K562 (cell line): ENCODE results near the gene YAP1. TPM values are rescaled to one million over a fixed set of nuclear protein-coding genes. Genes with fewer than 3 reads are reported as not detected.

ENCODE experiments used
- ATAC-seq: fragments of 200-7000 bp; cut with Tn5 transposase; 3 replicates; pipeline ENCODE4 v1.9.1; 2020; ENCODE audit warnings: moderate library complexity
- BruUV-seq: library from RNA; stranded (reverse); fragments of 400-500 nt; replicated peaks from 2 replicates; lab custom pipeline; 2021; lab: Mats Ljungman, UMichigan
- CTCF ChIA-PET: fragments of 300-600 bp; formaldehyde crosslinking; extraction: SDS; loops from one replicate; lab custom pipeline; 2021; ENCODE audit warnings: low intra/inter-chr PET ratio; lab: Yijun Ruan, JAX
- POLR2A ChIA-PET: fragments of 300-600, 350-650 bp; sonication (Branson Sonifier 250); formaldehyde crosslinking; extraction: SDS; loops from one replicate; lab custom pipeline; 2021; ENCODE audit warnings: antibody characterized with exemption, inconsistent platforms; lab: Yijun Ruan, JAX
- DNase-seq, 4 experiments: peaks; one replicate each; pipeline versions ENCODE4 v3.0.0 to v3.0.0-alpha.2; 2011 to 2018; ENCODE audit warnings: low spot score in 3 of 4, mixed read lengths in 3 of 4; ENCODE audit errors: extremely low read depth in 1 of 4
- FAIRE-seq: peaks from 2 replicates; lab custom pipeline; 2011; peaks lifted over from hg19 to GRCh38; lab: Jason Lieb, UNC
- H2AFZ ChIP-seq: 2 replicates; pipeline ENCODE4 v1.6.0; 2011; ENCODE audit warnings: low read depth, low read length, control low read depth, inconsistent platforms
- H3K27ac ChIP-seq: fragments of 200-600 bp; 3 replicates; pipeline ENCODE4 v1.8.0; 2011; ENCODE audit warnings: low read depth, mild to moderate bottlenecking, control low read depth, inconsistent platforms, low read length, moderate library complexity, mixed read lengths; ENCODE audit errors: extremely low read depth
- H3K27me3 ChIP-seq, 2 experiments: fragments of 300-600 bp in 1 of 2; 2 replicates in 1 of 2; 3 replicates in 1 of 2; pipeline versions ENCODE4 v1.6.0 to v1.8.0; 2011; ENCODE audit warnings: inconsistent platforms in 2 of 2, low read length in 2 of 2, mild to moderate bottlenecking in 1 of 2, mixed read lengths in 1 of 2, moderate library complexity in 1 of 2; ENCODE audit not compliant: control insufficient read depth in 2 of 2, insufficient read depth in 2 of 2
- H3K36me3 ChIP-seq: fragments of 300-600 bp; 3 replicates; pipeline ENCODE4 v1.8.0; 2011; ENCODE audit warnings: mild to moderate bottlenecking, low read length, inconsistent platforms; ENCODE audit not compliant: control insufficient read depth, insufficient read depth
- H3K4me1 ChIP-seq, 2 experiments: fragments of 200-600 bp in 1 of 2; replicated peaks in 1 of 2; 2 replicates in 1 of 2; 3 replicates in 1 of 2; pipeline versions ENCODE4 v1.5.1 to v1.8.0; 2011; ENCODE audit warnings: inconsistent platforms in 2 of 2, low read length in 2 of 2, mild to moderate bottlenecking in 1 of 2, mixed read lengths in 1 of 2, moderate library complexity in 1 of 2; ENCODE audit not compliant: control insufficient read depth in 2 of 2, insufficient read depth in 2 of 2
- H3K4me2 ChIP-seq: 2 replicates; pipeline ENCODE4 v1.6.1; 2011; ENCODE audit warnings: low read length, control low read depth, inconsistent platforms, mixed read lengths; ENCODE audit not compliant: insufficient read depth
- H3K4me3 ChIP-seq: fragments of 200-600 bp; sonication (generic), shearing (Covaris generic); 2 replicates; pipeline ENCODE4 v1.5.1; 2016; ENCODE audit warnings: control low read depth, inconsistent platforms
- H3K79me2 ChIP-seq: fragments of 200-600 bp; 3 replicates; pipeline ENCODE4 v1.8.0; 2011; ENCODE audit warnings: low read length, inconsistent platforms; ENCODE audit not compliant: control insufficient read depth, insufficient read depth
- H3K9ac ChIP-seq, 2 experiments: 2 replicates each; pipeline versions ENCODE4 v1.6.0 to v1.6.1; 2011; ENCODE audit warnings: low read depth in 2 of 2, low read length in 2 of 2, control low read depth in 1 of 2, inconsistent platforms in 1 of 2, mild to moderate bottlenecking in 1 of 2, mixed read lengths in 1 of 2; ENCODE audit not compliant: insufficient read depth in 1 of 2
- H3K9me1 ChIP-seq: one replicate; pipeline ENCODE4 v1.6.0; 2011; ENCODE audit warnings: inconsistent platforms, mild to moderate bottlenecking, low read length, moderate library complexity; ENCODE audit not compliant: control insufficient read depth, insufficient read depth
- H3K9me3 ChIP-seq: replicated peaks from 2 replicates; pipeline ENCODE4 v1.5.1; 2011; ENCODE audit warnings: low read depth, low read length, inconsistent platforms; ENCODE audit not compliant: control insufficient read depth, insufficient read depth
- H4K20me1 ChIP-seq: replicated peaks from 2 replicates; pipeline ENCODE4 v1.6.1; 2011; ENCODE audit warnings: low read length, inconsistent platforms, mixed read lengths; ENCODE audit not compliant: control insufficient read depth, insufficient read depth
- DACH1 ChIP-seq: fragments of 450-650 bp; IDR thresholded peaks from 2 replicates; pipeline ENCODE4 v1.6.1; 2018; ENCODE audit not compliant: partially characterized antibody
- HMG20B ChIP-seq: fragments of 250-450 bp; sonication (Bioruptor Pico); IDR thresholded peaks from 2 replicates; pipeline ENCODE4 v1.5.0; 2021; ENCODE audit warnings: mild to moderate bottlenecking
- MTF1 ChIP-seq: fragments of 250-450 bp; sonication (Bioruptor Pico); IDR thresholded peaks from 2 replicates; pipeline ENCODE4 v1.9.0; 2021; ENCODE audit warnings: moderate library complexity, mild to moderate bottlenecking, inconsistent platforms, borderline replicate concordance
- NFYB ChIP-seq: IDR thresholded peaks from 2 replicates; pipeline ENCODE4 v1.6.1; 2011; ENCODE audit warnings: mild to moderate bottlenecking, moderate library complexity; ENCODE audit not compliant: insufficient read length; ENCODE audit errors: extremely low read depth
- RCOR1 ChIP-seq, 2 experiments: IDR thresholded peaks; 2 replicates each; pipeline ENCODE4 v1.6.1; 2012; ENCODE audit warnings: low read depth in 2 of 2, low read length in 2 of 2, borderline replicate concordance in 1 of 2, improper control_type of control experiment in 1 of 2
- ZNF316 ChIP-seq: fragments of 450-650 bp; IDR thresholded peaks from 2 replicates; pipeline ENCODE4 v1.6.1; 2016
- ZNF76 ChIP-seq: fragments of 250-450 bp; sonication (Bioruptor Pico); IDR thresholded peaks from 2 replicates; pipeline ENCODE4 v1.4.0; 2020; ENCODE audit warnings: mild to moderate bottlenecking, moderate library complexity, borderline replicate concordance
- WGBS: fragments of 100-300 bp; shearing (Covaris generic); methylation state at CpG from one replicate; pipeline ENCODE4 v1.1.6; 2016; ENCODE audit warnings: low coverage, mixed read lengths; ENCODE audit not compliant: insufficient coverage; ENCODE audit errors: missing lambda C conversion rate; 5-methylcytosine and 5-hydroxymethylcytosine counted together
- in situ Hi-C: fragments of 300-500 bp; cut with MboI; formaldehyde crosslinking; loops from 4 replicates; pipeline ENCODE4 v1.15.0; 2018; ENCODE audit warnings: inconsistent platforms, mixed read lengths
- intact Hi-C: fragments of 100-400 bp; cut with micrococcal nuclease; formaldehyde crosslinking; loops from 2 replicates; pipeline ENCODE4 v1.14.2; 2022
- polyA plus RNA-seq, 8 experiments: library from polyadenylated mRNA; depleted of rRNA in 4 of 8; stranded (reverse) in 5 of 8; unstranded in 3 of 8; fragments of >200 nt; fragmentation: Nextera tagmentation in 2 of 8; fragmentation: Illumina TruSeq in 1 of 8; extraction: Ambion mirVana in 2 of 8; extraction: Trizol in 1 of 8; gene quantifications; 2 replicates each; pipeline versions ENCODE4 v1.2.1 to v1.2.3, GENCODE V29; 2011 to 2014; ENCODE audit warnings: inconsistent platforms in 1 of 8, missing spikeins in 1 of 8
- total RNA-seq, 7 experiments: library from RNA; depleted of rRNA in 6 of 7; stranded (reverse); fragments of >200 nt in 6 of 7; fragmentation: Illumina TruSeq in 2 of 7; extraction: Trizol in 2 of 7; gene quantifications; 2 replicates each; pipeline versions ENCODE4 v1.2.1 to v1.2.3, GENCODE V29; 2011 to 2021; ENCODE audit warnings: low replicate concordance in 1 of 7

Gene YAP1
- total and polyA plus RNA-seq, 9 of the 15 experiments (the other 6 are each of a cell fraction or from before 2014, with no cell fraction given), result 0.18 TPM; not detected in 8

GRCh38 chr11:102085864-102086551 is 24.2 kb upstream of the YAP1 start:
- ChIA-PET POLR2A (no interaction called here), CTCF (no interaction called here)
- 3% methylated on average over 7 of the region's 7 CpGs for WGBS
- ATAC-seq, result no peak
- in situ Hi-C loops, result no loop called here
- Histone ChIP-seq H3K4me3 (no peak overlapping the region), H3K4me1 (no peaks in the 10 kb centered on the region), H3K9me3 (no peaks in the 10 kb centered on the region), H3K9me1 (no peaks in the 10 kb centered on the region), H3K36me3 (no peaks in the 10 kb centered on the region), H3K9ac (no peak overlapping the region), H3K27ac (no peak overlapping the region), H4K20me1 (no peaks in the 10 kb centered on the region), H3K79me2 (no peaks in the 10 kb centered on the region), H3K4me2 (no peak overlapping the region), H2AFZ (no peak overlapping the region), H3K27me3 (no peaks in the 10 kb centered on the region)
- BruUV-seq, result no TSS peak
- intact Hi-C loops, result no loop called here
- TF ChIP-seq MTF1 (CRISPR knock-in tag) (no peak), HMG20B (CRISPR knock-in tag) (no peak), NFYB (no peak), DACH1 (no peak), RCOR1 (IDR thresholded peaks at IDR 0.05; ENCODE audit: borderline replicate concordance in 1 of 2, low read depth in 2 of 2, low read length in 2 of 2) (no peak), ZNF76 (CRISPR knock-in tag) (no peak), ZNF316 (no peak)
- no peak for DNase-seq
- no peak for FAIRE-seq
